ENCODE measurements around the gene ARMH1.

ARMH1 gene

GRCh38 chr1:44739307-44740178 lies 65.0 kb downstream of the ARMH1 start, which contains the start of gene KIF2C:
KIF2C (plus strand) TSS chr1:44739837; CDS start chr1:44739933, 96 bp downstream.
- DNase-seq (ENCODE audit: low spot score) = peak; percentile 98
- in situ Hi-C loops (cut with MboI; ENCODE audit: low pct_unique_long_range_greater_than_20kb, low sequenced_read_pairs, unreplicated experiment) = no loop called here
- TF ChIP-seq CTCF (IDR thresholded peaks at IDR 0.05; ENCODE audit: extremely low read depth, insufficient read depth, missing control alignments) = no peak

- in situ Hi-C loops (cut with MboI; ENCODE audit: low pct_unique_long_range_greater_than_20kb, low sequenced_read_pairs, unreplicated experiment) = no loop called here
- no peak for TF ChIP-seq CTCF (IDR thresholded peaks at IDR 0.05; ENCODE audit: extremely low read depth, insufficient read depth, missing control alignments)
- no peak for DNase-seq (ENCODE audit: low spot score)
Measured at GRCh38 chr1:44740179-44740617, 65.7 kb downstream of the ARMH1 start.

- no peak for TF ChIP-seq CTCF (IDR thresholded peaks at IDR 0.05; ENCODE audit: extremely low read depth, insufficient read depth, missing control alignments)
- no peak for DNase-seq (ENCODE audit: low spot score)
- in situ Hi-C loops (cut with MboI; ENCODE audit: low pct_unique_long_range_greater_than_20kb, low sequenced_read_pairs, unreplicated experiment) = no loop called here
Measured at GRCh38 chr1:44743211-44743610, 68.7 kb downstream of the ARMH1 start.

- in situ Hi-C loops (cut with MboI; ENCODE audit: low pct_unique_long_range_greater_than_20kb, low sequenced_read_pairs, unreplicated experiment) = no loop called here
- no peak for TF ChIP-seq CTCF (IDR thresholded peaks at IDR 0.05; ENCODE audit: extremely low read depth, insufficient read depth, missing control alignments)
- DNase-seq (ENCODE audit: low spot score) = no peak
Measured at GRCh38 chr1:44747878-44748277, 73.4 kb downstream of the ARMH1 start.

GRCh38 chr1:44757420-44757819 lies 82.9 kb downstream of the ARMH1 start:
- TF ChIP-seq CTCF (IDR thresholded peaks at IDR 0.05; ENCODE audit: extremely low read depth, insufficient read depth, missing control alignments) = no peak
- no peak for DNase-seq (ENCODE audit: low spot score)
- in situ Hi-C loops (cut with MboI; ENCODE audit: low pct_unique_long_range_greater_than_20kb, low sequenced_read_pairs, unreplicated experiment) = no loop called here

GRCh38 chr1:44759077-44759476 lies 84.6 kb downstream of the ARMH1 start:
- no peak for TF ChIP-seq CTCF (IDR thresholded peaks at IDR 0.05; ENCODE audit: extremely low read depth, insufficient read depth, missing control alignments)
- in situ Hi-C loops (cut with MboI; ENCODE audit: low pct_unique_long_range_greater_than_20kb, low sequenced_read_pairs, unreplicated experiment) = no loop called here
- no peak for DNase-seq (ENCODE audit: low spot score)

All from GM13977 (cell line).